Measurements from ENCODE around the gene TRIM9. TPM values are rescaled to one million over a fixed set of nuclear protein-coding genes. Genes with fewer than 3 reads are reported as not detected.

TRIM9 gene
- total RNA-seq, 1 donor from 2014 or later = 0.92 TPM

GRCh38 chr14:50948205-50948604 lies 146.7 kb downstream of the TRIM9 start:
- DNase-seq (ENCODE audit: low read depth) = no peak
- H3K36me3 ChIP-seq (ENCODE audit: control insufficient read depth, insufficient read depth, low read length) = no peaks in the 10 kb centered on the region
- TF ChIP-seq CTCF (IDR thresholded peaks at IDR 0.05; ENCODE audit: insufficient read depth, low read length, poor library complexity, severe bottlenecking) = no peak
- no peak overlapping the region for H3K4me3 ChIP-seq (ENCODE audit: low read depth, low read length)
- H3K27me3 ChIP-seq (ENCODE audit: control insufficient read depth, insufficient read depth, low read length) = no peaks in the 10 kb centered on the region

- DNase-seq (ENCODE audit: low read depth) = no peak
- H3K4me3 ChIP-seq (ENCODE audit: low read depth, low read length) = no peak overlapping the region
- no peak for TF ChIP-seq CTCF (IDR thresholded peaks at IDR 0.05; ENCODE audit: insufficient read depth, low read length, poor library complexity, severe bottlenecking)
Measured at GRCh38 chr14:50947446-50947845, 147.5 kb downstream of the TRIM9 start.

GRCh38 chr14:50946234-50946935 lies 148.5 kb downstream of the TRIM9 start:
- Histone ChIP-seq H3K36me3 (ENCODE audit: control insufficient read depth, insufficient read depth, low read length) (no peaks in the 10 kb centered on the region), H3K4me3 (ENCODE audit: low read depth, low read length) (no peak overlapping the region), H3K27me3 (ENCODE audit: control insufficient read depth, insufficient read depth, low read length) (no peaks in the 10 kb centered on the region)
- no peak for TF ChIP-seq CTCF (IDR thresholded peaks at IDR 0.05; ENCODE audit: insufficient read depth, low read length, poor library complexity, severe bottlenecking)
- no peak for DNase-seq (ENCODE audit: low read depth)

More at GRCh38 chr14:50947446-50947845, 147.5 kb downstream of the TRIM9 start:
- Histone ChIP-seq H3K36me3 (ENCODE audit: control insufficient read depth, insufficient read depth, low read length) (no peaks in the 10 kb centered on the region), H3K27me3 (ENCODE audit: control insufficient read depth, insufficient read depth, low read length) (no peaks in the 10 kb centered on the region)

- TF ChIP-seq CTCF (IDR thresholded peaks at IDR 0.05; ENCODE audit: insufficient read depth, low read length, poor library complexity, severe bottlenecking) = no peak
- no peaks in the 10 kb centered on the region for H3K27me3 ChIP-seq (ENCODE audit: control insufficient read depth, insufficient read depth, low read length)
- H3K4me3 ChIP-seq (ENCODE audit: low read depth, low read length) = peak overlapping the region; percentile 54
- no peak for DNase-seq (ENCODE audit: low read depth)
- no peaks in the 10 kb centered on the region for H3K36me3 ChIP-seq (ENCODE audit: control insufficient read depth, insufficient read depth, low read length)
Measured at GRCh38 chr14:50944647-50945413, 150.1 kb downstream of the TRIM9 start.

GRCh38 chr14:50943943-50944646 lies 150.8 kb downstream of the TRIM9 start, which contains the start of gene PYGL:
PYGL (minus strand) TSS chr14:50944483; CDS start chr14:50944403, 80 bp downstream.
- DNase-seq (ENCODE audit: low read depth) = no peak
- Histone ChIP-seq H3K36me3 (ENCODE audit: control insufficient read depth, insufficient read depth, low read length) (no peaks in the 10 kb centered on the region), H3K4me3 (ENCODE audit: low read depth, low read length) (peak within 1 kb of the TSS; percentile 54), H3K27me3 (ENCODE audit: control insufficient read depth, insufficient read depth, low read length) (no peaks in the 10 kb centered on the region)
- peak; percentile 7 for TF ChIP-seq CTCF (IDR thresholded peaks at IDR 0.05; ENCODE audit: insufficient read depth, low read length, poor library complexity, severe bottlenecking)

Measured in kidney epithelial cell (primary cell).